Suprapubic skin (tissue), 3 donors: ENCODE data around the gene OOEP.

Source experiments
- EP300 ChIP-seq: sonication (generic); formaldehyde crosslinking; IDR thresholded peaks from one replicate; pipeline ENCODE4 v1.6.1; 2017; ENCODE audit warnings: antibody characterized with exemption
- POLR2A ChIP-seq, 2 donors: fragments of 450-650 bp; IDR thresholded peaks; one replicate each; pipeline ENCODE4 v1.6.1; 2017; ENCODE audit warnings: antibody characterized with exemption in 2 of 2, mild to moderate bottlenecking in 2 of 2, moderate library complexity in 2 of 2
- TF ChIP-seq, protein P1 (sequence below), 2 donors: fragments of 200-600 bp in 1 of 2; fragments of 450-650 bp in 1 of 2; sonication (generic) in 1 of 2; IDR thresholded peaks; one replicate each; pipeline ENCODE4 v1.5.1; 2016 to 2019; ENCODE audit warnings: antibody characterized with exemption in 2 of 2, mild to moderate bottlenecking in 1 of 2, moderate library complexity in 1 of 2

DNA sequence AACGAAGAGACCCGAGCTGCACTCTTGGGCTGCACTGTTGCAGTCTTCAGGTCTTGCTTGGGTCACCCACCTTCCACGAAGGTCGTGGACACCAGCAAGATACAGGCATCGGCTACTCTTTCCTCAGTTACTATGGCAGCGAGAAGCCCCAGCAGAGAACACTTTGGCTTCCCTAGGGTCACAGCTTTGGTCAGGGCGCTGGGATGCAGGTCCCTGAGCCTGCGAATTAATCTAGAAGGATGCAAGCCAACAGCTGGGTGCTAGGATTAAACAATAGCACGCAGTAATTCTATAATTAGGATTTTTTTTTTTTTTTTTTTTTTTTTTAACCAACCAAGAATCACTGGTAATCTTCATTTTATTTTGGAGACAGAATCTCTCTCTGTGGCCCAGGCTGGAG, 5.1 kb downstream of the OOEP start:
- TF ChIP-seq, protein P1, sequence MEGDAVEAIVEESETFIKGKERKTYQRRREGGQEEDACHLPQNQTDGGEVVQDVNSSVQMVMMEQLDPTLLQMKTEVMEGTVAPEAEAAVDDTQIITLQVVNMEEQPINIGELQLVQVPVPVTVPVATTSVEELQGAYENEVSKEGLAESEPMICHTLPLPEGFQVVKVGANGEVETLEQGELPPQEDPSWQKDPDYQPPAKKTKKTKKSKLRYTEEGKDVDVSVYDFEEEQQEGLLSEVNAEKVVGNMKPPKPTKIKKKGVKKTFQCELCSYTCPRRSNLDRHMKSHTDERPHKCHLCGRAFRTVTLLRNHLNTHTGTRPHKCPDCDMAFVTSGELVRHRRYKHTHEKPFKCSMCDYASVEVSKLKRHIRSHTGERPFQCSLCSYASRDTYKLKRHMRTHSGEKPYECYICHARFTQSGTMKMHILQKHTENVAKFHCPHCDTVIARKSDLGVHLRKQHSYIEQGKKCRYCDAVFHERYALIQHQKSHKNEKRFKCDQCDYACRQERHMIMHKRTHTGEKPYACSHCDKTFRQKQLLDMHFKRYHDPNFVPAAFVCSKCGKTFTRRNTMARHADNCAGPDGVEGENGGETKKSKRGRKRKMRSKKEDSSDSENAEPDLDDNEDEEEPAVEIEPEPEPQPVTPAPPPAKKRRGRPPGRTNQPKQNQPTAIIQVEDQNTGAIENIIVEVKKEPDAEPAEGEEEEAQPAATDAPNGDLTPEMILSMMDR (IDR thresholded peaks at IDR 0.05) = no peak
- no peak for TF ChIP-seq POLR2A (IDR thresholded peaks at IDR 0.05)
- TF ChIP-seq EP300 = no peak
